Panc1 (cell line): ENCODE data around the gene KLHL26. TPM values are rescaled to one million over a fixed set of nuclear protein-coding genes. Genes with fewer than 3 reads are reported as not detected.

ENCODE experiments used
- ATAC-seq: fragments of 200-7000 bp; cut with Tn5 transposase; 2 replicates; pipeline ENCODE4 v1.9.1; 2020; ENCODE audit warnings: mild to moderate bottlenecking, moderate library complexity
- BruUV-seq: library from RNA; stranded (reverse); fragments of 400-500 nt; replicated peaks from 2 replicates; lab custom pipeline; 2021; lab: Mats Ljungman, UMichigan
- CTCF ChIA-PET: fragments of 300-600 bp; sonication (Branson Sonifier 250); formaldehyde crosslinking; loops from one replicate; lab custom pipeline; 2022; ENCODE audit warnings: antibody characterized with exemption; lab: Charles Lee
- POLR2A ChIA-PET: fragments of 300-600 bp; sonication (Branson Sonifier 250); formaldehyde crosslinking; loops from one replicate; lab custom pipeline; 2022; ENCODE audit warnings: antibody characterized with exemption; lab: Charles Lee
- DNase-seq: peaks from one replicate; pipeline ENCODE4 v3.0.0-alpha.2; 2010; ENCODE audit warnings: low read depth, low spot score
- H3K27ac ChIP-seq: 2 replicates; pipeline ENCODE4 v1.5.1; 2011; ENCODE audit warnings: mild to moderate bottlenecking, low read length, inconsistent platforms
- H3K27me3 ChIP-seq: fragments of 200-500 bp; sonication (Bioruptor generic); 2 replicates; pipeline ENCODE4 v1.6.0; 2014; ENCODE audit warnings: low read length, inconsistent platforms; ENCODE audit not compliant: control insufficient read depth, insufficient read depth
- H3K36me3 ChIP-seq: fragments of 200-500 bp; sonication (Bioruptor generic); 2 replicates; pipeline ENCODE4 v1.5.1; 2014; ENCODE audit warnings: inconsistent platforms, mild to moderate bottlenecking, low read length, moderate library complexity; ENCODE audit not compliant: control insufficient read depth, insufficient read depth
- H3K4me1 ChIP-seq: 2 replicates; pipeline ENCODE4 v1.5.1; 2011; ENCODE audit warnings: inconsistent platforms, mild to moderate bottlenecking, low read length, moderate library complexity; ENCODE audit not compliant: control insufficient read depth, insufficient read depth
- H3K4me3 ChIP-seq, 2 experiments: 2 replicates each; pipeline ENCODE4 v1.5.1; 2011 to 2012; ENCODE audit warnings: low read depth in 2 of 2, low read length in 2 of 2, mild to moderate bottlenecking in 2 of 2, inconsistent platforms in 1 of 2, moderate library complexity in 1 of 2
- H3K9me3 ChIP-seq: fragments of 200-500 bp; sonication (Bioruptor generic); 2 replicates; pipeline ENCODE4 v1.5.1; 2014; ENCODE audit warnings: low read depth, mild to moderate bottlenecking, inconsistent platforms, low read length, moderate library complexity; ENCODE audit not compliant: control insufficient read depth, insufficient read depth
- CTCF ChIP-seq: fragments of 450-650 bp; IDR thresholded peaks from 2 replicates; pipeline ENCODE4 v1.5.1; 2017; ENCODE audit warnings: mild to moderate bottlenecking
- POLR2AphosphoS5 ChIP-seq: IDR thresholded peaks from 2 replicates; pipeline ENCODE4 v1.6.1; 2012; ENCODE audit warnings: mild to moderate bottlenecking, low read depth, low read length, moderate library complexity
- REST ChIP-seq, 2 experiments: IDR thresholded peaks; 2 replicates each; pipeline ENCODE4 v1.6.1; 2011 to 2012; ENCODE audit warnings: low read depth in 2 of 2, control low read depth in 1 of 2, low read length in 1 of 2, mild to moderate bottlenecking in 1 of 2, moderate library complexity in 1 of 2; ENCODE audit not compliant: insufficient read depth in 1 of 2
- SIN3A ChIP-seq: IDR thresholded peaks from 2 replicates; pipeline ENCODE4 v1.6.1; 2012; ENCODE audit warnings: low read depth, mild to moderate bottlenecking, low read length, moderate library complexity, borderline replicate concordance; ENCODE audit not compliant: insufficient read depth
- TCF7L2 ChIP-seq: IDR thresholded peaks from 2 replicates; pipeline ENCODE4 v1.6.1; 2011; ENCODE audit warnings: mild to moderate bottlenecking, low read depth, low read length, inconsistent platforms
- in situ Hi-C: cut with HindIII; loops from 2 replicates; pipeline ENCODE4 v1.10.0; 2016; ENCODE audit warnings: low sequenced_read_pairs, low pct_unique_long_range_greater_than_20kb
- intact Hi-C: fragments of 100-400 bp; cut with micrococcal nuclease; formaldehyde crosslinking; loops from one replicate; pipeline ENCODE4 v1.10.0; 2022; ENCODE audit not compliant: unreplicated experiment
- total RNA-seq: library from RNA; stranded (reverse); gene quantifications from one replicate; pipeline ENCODE4 v1.2.1, GENCODE V29; 2021; ENCODE audit not compliant: unreplicated experiment

Gene KLHL26
- total RNA-seq, 1 experiment from 2014 or later: 4.4 TPM

DNA sequence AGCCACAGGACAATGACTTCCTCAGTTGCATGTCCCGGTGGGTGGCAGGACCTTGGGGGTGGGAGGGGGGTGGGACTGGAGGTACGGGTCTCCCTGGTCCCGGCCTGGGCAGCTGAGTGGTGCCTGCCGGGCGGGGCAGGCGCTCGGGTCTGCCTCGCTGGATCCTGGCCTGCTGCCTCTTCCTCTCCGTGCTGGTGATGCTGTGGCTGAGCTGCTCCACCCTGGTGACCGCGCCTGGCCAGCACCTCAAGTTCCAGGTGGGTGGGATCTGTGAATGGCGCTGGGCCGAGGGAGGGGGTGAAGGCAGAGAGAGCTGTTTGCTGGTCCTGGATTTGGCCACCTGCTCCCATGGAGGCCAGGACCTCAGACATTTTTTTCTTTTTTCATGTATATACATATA lies 18.6 kb upstream of the KLHL26 start:
- POLR2A ChIA-PET: interaction anchor here (0.6 kb wide), 1 partner anchor 64 kb away, joined by 3 read pairs; no protein-coding TSS in a partner anchor
- in situ Hi-C loops: no loop called here
- intact Hi-C loops: no loop called here

GRCh38 chr19:18620311-18620710 lies 16.5 kb upstream of the KLHL26 start:
- H3K4me1 ChIP-seq: no peaks in the 10 kb centered on the region
- no peaks in the 10 kb centered on the region for H3K27me3 ChIP-seq
- DNase-seq (no peak), ATAC-seq (no peak)
- no peaks in the 10 kb centered on the region for H3K36me3 ChIP-seq
- CTCF ChIA-PET: no interaction called here
- intact Hi-C loops: no loop called here
- BruUV-seq: no TSS peak
- POLR2A ChIA-PET: no interaction called here
- no peak overlapping the region for H3K27ac ChIP-seq
- H3K4me3 ChIP-seq: no peak overlapping the region
- in situ Hi-C loops: no loop called here
- TF ChIP-seq POLR2AphosphoS5 (no peak), REST (IDR thresholded peaks at IDR 0.05; ENCODE audit: insufficient read depth in 1 of 2, low read depth in 2 of 2, low read length in 1 of 2) (no peak), SIN3A (no peak), CTCF (no peak), TCF7L2 (no peak)
- no peaks in the 10 kb centered on the region for H3K9me3 ChIP-seq

More for the DNA sequence above, 18.6 kb upstream of the KLHL26 start:
- DNase-seq (no peak), ATAC-seq (no peak)
- no peak overlapping the region for H3K4me3 ChIP-seq
- H3K36me3 ChIP-seq: no peaks in the 10 kb centered on the region
- TF ChIP-seq REST (IDR thresholded peaks at IDR 0.05; ENCODE audit: insufficient read depth in 1 of 2, low read depth in 2 of 2, low read length in 1 of 2) (no peak), CTCF (no peak), SIN3A (no peak), TCF7L2 (no peak), POLR2AphosphoS5 (no peak)
- H3K4me1 ChIP-seq: no peaks in the 10 kb centered on the region
- no peaks in the 10 kb centered on the region for H3K27me3 ChIP-seq
- CTCF ChIA-PET: no interaction called here
- no TSS peak for BruUV-seq
- H3K27ac ChIP-seq: no peak overlapping the region
- no peaks in the 10 kb centered on the region for H3K9me3 ChIP-seq
